HG03558 (cell line): Measurements from ENCODE around the gene SLF2.

Source experiments
- ATAC-seq: cut with Tn5 transposase; IDR thresholded peaks from one replicate; pipeline ENCODE4 v1.9.1; 2021; ENCODE audit warnings: moderate number of reproducible peaks; ENCODE audit not compliant: unreplicated experiment; ENCODE audit errors: extremely low read depth

SLF2 gene

DNA sequence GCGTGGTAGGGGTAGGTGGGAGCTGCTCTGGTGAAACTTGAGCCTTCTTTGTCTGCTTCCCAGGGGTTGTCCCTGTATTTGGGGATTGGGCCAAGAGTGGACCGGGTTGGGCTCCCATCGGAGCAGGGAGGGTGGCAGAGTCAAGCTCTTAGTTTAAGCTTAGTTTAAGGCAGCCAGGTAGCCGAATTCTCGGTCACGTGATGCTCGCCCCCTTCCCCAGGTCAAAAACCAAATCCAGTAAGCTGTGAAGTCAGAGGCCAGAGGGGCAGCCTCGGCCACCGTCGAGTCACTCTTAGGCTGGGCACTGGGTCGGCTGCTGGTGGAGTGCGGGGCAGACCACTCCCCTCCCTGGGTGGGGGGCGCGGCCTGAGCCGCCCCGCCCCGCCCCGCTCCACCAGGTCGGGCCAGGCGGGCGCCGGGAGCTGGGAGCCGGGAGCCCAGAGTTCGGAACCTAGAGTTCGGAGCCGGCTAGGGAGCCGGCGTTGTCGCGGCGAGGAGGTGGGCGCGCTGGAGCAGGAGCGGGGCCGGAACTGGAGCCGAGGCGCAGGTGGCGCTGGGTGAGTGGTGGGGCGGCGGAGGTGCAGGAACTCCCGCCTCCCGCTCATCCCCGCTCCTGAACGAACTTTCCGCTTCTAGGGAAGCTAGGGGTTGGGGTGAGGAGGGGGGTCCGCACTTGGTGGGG, 84.1 kb downstream of the SLF2 start:
- ATAC-seq = no peak

DNA sequence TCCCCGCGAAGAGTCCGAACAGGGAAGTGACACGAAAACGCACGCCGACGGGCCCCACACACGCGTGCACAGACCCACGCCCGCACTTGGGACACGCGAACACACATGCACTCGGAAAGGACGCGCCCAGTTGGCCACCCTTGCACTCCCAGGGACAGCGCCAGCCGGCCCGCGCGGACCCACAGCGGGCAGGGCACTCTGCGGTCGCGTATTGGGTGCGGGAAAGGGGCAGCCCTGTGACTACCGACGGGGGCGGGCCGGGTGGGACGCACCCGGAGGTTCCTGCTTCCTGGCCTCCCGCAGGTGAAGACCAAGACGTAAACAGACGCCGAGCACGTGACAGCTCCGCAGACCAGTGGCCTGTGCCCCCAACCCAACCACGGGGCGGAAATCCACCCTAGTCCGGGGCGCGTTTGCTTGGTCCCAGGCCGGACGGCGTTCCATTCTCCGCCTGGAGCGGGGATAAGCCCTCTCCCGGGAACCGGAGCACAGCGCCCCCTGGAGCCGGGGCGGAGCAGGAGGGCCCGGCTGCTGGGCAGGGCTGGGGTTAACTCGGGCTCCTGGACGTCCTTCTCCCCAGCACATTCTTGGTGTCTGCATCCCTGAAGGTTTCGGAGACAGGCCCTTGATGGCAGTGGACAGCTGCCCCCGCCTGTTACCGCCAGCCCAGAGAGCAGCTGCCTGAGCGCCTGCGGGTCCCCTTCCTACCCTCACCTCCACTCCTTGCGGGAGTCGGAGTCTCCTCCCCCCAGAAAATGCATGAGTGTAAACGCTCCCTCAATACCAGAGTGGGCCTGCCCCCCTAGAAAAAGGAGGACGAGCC, 84.8 kb downstream of the SLF2 start:
- no peak for ATAC-seq

DNA sequence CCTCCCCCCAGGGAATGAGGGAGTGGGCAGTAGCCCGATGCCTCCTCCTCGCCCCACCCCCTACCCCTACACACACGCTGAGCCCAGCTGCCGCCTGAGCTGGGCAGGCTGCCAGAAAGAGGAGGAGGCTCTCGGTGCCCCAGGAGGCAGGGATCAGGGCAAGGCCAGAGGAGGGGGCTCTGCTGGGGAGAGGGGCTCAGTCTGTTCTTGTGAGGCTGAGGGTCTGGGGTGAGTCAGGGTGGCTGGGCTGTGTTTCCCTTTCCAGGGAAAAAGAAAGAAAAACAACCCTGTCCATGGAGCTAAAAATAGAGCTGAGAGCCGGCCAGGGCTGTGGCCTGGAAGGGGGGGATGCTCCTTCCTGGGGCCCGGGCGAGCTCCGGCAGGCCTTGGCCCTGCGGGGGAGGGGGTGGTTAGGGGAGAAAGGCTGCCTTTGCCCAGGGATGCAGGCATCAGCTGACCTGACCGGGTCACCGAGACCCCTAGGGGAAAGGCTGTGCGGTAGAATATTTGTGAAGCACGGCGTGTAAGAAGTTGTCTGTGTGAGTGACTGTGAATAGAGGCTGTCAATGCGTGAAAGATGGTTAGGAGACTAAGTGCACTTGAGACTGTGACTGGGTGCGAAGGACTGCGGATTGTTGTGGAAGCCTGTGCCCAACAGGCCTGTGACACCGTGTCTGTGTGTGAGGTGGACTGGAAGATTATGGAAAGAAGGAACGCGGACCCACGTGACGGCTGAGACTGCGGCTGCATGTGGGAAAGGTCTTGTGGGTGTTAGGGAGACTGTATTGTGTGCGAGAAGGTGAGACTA, 85.6 kb downstream of the SLF2 start:
- no peak for ATAC-seq

DNA sequence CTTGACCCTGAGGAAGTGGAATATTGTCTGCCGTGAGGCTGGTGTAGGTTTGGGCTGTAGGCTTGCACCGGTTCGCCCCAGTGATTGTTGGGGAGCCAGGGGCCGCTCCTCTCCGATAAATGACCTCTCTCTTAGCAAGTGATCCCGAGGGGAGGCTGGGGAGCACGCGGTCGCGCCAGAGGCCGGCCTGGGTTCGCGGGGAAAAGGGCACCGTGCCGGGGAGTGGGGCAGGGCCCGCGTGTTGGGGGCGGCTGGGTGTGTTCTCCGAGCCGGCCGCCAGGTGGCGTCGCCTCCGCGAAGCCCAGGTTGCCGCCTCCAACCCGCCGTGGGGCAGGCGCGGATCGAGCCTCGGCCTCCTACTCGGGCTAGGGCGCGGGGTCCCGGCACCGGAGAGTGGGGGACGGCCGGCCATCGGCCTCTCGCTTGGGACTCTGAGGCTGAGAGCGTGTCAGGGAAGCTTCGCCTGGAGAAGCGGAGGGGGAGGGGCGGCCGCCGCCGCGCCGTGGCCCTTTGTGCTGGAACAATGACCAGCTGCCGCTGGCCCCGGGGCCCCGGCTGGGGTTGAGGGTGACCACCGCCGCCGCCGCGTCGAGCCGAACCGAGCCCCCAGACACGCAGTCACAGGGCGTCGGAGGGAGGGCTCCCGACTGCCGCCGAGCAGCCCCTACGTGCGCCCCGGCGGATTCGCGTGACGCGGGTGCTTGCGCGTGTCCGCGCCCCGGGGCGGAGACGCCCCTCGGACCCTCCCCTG, 86.4 kb downstream of the SLF2 start:
- no peak for ATAC-seq

DNA sequence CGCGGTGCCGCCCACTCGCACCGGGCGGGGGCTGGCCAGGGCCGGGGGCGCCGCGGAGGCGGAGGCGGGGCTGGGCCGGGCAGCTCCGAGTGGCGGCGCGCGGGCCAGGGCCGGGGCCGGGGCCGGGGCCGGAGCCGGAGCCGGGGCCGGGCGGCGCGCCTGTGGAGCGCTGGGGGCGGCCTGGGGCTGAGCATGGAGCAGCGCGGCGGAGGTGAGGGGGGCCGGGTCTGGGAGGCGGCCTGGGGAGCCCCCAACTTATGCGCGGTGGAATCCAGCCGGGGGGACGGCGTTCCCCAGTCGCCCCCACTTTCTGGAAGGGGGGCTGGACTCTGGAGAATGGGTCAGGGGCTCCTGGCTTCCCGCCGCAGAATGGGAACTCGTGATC, 87.0 kb downstream of the SLF2 start, which contains the start of gene LZTS2:
TSS of gene LZTS2 (plus strand) at position 67 of the 385 bp plus-strand sequence. CDS start 2,731 bp downstream, outside the sequence.
- no peak for ATAC-seq

DNA sequence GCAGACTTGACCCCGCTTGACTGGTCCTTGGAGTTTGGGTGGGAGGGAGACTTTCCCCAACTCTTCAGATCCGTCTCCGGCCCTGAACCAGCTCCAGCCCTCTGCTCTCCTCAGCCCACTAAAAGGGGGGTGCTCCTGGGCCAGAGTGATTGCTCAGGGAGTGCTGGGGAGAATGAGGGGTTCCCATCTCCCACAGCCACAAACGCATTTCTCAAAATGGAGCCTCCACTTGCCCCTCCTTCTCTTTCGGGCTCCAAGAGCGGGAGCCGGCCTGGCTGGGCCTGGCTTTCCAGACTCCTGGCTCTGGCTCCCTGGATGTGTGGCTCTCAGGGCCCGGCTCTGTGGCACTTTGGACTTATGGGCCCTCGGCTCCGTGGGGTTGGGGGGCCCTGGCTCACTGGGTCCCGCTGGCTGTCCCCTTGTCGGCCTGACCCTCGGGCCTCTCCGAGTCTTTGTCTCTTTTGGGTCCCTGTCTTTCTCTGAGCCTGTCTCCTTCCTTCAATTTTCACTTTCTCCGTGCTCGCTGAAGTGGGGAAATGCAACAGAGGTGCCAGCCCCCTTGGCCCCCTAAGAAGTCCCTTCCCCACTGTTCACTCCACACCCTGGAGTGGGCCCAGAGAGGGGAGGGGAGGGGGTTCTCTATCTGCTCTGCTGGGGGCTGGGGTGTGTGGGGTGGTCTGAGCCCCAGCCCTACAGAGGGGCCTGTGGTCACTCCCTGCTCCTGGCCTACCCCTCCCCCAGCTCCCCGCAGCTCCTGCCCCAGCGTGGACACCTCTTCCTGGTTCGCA, 87.6 kb downstream of the SLF2 start:
- no peak for ATAC-seq

DNA sequence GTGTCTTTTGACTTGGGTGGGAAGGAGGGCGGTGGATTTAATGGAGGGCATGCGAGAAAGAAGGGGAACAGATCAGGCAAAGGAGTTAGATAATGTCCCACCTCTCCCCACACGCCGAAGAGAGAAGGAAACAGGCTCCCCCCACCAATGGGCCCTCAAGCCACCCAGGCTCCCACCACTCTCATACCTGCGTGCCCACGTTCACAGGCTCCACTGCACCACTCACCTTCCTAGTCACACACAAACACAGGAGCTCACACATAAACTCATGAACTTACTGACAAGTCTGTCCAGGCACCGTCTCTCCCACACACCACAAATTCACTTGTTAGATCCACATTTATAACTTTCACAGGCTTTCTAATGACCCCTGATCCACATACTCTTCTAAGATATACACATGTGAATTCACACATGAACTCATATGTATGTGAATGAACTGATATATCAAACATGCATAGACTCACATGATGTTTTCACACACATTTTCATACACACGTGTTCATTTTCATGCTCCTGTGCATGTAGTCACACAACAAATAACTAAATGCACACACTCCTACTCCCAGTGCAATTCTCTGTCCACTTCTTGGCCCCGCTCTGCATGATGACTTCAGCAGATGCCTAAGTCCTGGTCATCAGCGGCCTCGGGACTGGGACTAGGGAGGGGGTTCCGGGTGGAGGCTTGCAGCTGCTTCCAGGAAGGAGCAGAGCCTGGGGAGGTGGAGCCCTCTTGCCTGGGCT, 88.3 kb downstream of the SLF2 start:
- ATAC-seq = no peak

DNA sequence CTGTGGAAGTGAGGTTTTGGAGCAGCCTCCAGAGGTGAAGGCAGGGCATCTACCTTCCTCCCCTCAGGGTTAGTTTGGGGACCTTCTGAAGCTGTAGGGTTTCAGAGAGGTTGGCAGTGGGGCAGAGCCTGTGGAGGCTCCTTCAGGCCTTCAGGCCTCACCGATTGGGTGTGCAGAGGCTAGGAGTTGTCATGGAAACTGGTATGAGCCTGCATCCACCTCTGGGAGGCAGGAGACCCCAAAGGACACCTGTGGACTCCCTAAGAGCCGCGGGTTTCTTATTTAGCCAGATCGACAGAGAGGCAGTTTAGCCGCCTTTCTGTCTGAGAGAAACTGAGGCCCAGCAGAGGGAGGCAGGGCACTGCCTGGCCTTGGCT, 88.9 kb downstream of the SLF2 start:
- no peak for ATAC-seq

DNA sequence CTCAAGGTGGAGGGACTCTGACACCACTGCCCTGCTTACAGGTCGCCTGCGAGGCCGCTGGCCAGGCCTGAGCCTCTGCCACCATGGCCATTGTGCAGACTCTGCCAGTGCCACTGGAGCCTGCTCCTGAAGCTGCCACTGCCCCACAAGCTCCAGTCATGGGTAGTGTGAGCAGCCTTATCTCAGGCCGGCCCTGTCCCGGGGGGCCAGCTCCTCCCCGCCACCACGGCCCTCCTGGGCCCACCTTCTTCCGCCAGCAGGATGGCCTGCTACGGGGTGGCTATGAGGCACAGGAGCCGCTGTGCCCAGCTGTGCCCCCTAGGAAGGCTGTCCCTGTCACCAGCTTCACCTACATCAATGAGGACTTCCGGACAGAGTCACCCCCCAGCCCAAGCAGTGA, 89.7 kb downstream of the SLF2 start:
- no peak for ATAC-seq

DNA sequence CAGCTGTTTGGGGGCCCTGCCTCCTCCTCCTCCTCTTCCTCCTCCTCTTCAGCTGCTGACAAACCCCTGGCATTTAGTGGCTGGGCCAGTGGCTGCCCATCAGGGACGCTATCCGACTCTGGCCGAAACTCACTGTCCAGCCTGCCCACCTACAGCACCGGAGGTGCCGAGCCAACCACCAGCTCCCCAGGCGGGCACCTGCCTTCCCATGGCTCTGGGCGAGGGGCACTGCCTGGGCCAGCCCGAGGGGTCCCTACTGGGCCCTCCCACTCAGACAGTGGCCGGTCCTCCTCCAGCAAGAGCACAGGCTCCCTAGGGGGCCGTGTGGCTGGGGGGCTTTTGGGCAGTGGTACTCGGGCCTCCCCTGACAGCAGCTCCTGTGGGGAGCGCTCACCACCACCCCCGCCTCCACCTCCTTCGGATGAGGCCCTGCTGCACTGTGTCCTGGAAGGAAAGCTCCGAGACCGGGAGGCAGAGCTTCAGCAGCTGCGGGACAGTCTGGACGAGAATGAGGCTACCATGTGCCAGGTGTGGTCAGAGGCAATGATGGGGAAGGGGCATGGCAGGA, 91.0 kb downstream of the SLF2 start:
- no peak for ATAC-seq

DNA sequence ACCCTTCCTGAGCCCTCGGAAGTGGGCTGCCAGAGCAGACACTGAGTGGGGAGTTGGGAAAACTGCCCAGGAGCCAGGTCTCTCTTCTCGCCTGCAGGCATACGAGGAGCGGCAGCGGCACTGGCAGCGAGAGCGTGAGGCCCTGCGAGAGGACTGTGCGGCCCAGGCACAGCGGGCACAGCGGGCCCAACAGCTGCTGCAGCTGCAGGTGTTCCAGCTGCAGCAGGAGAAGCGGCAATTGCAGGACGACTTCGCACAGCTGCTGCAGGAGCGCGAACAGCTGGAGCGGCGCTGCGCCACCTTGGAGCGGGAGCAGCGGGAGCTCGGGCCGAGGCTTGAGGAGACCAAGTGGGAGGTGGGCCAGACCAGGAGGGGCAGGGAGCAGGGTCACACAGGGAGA, 92.6 kb downstream of the SLF2 start:
- no peak for ATAC-seq

DNA sequence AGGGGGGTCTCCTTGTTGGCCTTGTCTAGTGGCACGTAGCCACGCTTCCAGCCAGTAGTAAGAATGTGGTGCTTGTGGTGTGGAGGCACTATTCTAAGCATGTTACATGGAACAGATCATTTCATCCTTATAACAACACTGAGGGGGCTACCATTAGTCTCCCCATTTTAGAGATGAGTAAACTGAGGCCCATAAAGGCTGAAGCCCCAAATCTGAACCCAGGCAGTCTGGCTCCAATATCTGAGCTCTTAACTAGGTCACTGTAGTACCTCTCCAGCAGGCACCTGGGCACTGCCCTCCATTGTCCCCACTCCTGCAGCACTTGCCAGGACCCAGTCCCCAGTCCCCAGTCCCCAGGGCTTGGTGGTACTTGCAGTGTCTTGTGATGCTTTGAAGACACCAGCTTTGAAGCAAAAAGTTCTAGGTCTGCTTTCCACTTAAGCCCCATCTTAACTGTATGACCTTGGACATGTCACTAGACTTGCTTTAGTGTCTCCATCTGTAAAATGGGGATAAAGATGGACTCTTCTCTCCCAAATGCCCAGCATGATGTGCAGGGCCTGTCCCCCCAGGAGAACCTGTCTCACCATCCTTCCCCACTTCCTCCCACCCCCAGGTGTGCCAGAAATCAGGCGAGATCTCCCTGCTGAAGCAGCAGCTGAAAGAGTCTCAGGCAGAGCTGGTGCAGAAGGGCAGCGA, 93.3 kb downstream of the SLF2 start:
- no peak for ATAC-seq

DNA sequence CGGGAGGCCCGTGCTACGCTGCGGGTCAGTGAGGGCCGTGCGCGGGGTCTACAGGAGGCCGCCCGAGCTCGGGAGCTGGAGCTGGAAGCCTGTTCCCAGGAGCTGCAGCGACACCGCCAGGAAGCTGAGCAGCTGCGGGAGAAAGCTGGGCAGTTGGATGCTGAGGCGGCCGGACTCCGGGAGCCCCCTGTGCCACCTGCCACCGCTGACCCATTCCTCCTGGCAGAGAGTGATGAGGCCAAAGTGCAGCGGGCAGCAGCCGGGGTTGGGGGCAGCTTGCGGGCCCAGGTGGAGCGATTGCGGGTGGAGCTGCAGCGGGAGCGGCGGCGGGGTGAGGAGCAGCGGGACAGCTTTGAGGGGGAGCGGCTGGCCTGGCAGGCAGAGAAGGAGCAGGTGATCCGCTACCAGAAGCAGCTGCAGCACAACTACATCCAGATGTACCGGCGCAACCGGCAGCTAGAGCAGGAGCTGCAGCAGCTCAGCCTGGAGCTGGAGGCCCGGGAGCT, 93.9 kb downstream of the SLF2 start:
- ATAC-seq = no peak

DNA sequence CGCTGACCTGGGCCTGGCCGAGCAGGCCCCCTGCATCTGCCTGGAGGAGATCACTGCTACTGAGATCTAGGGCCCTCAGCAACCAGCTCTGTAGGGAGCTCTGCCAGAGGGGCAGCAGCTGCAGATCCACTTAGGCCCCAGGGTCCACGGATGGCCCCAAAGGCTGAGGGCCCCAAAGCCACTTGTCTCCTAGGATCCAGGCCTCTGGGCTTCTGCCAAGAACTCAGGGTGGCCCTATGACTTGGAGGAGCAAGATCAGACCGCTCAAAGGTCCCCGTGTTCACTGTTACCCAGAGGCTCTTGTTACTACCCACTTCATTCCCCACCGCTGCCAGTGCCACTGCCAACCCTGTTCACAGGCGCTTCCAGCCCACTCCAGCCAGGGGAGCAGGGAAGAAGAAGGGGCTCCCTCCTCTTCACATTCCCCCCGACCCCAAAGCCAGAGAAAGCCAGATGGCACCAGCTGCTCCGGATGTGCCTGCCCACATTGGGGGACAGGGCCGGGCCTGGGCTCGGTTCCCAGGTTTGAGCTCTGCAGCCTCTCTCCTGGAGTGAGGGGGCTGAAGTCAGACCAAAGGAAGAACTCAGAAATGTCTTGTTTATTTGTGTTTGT, 94.4 kb downstream of the SLF2 start:
- no peak for ATAC-seq

DNA sequence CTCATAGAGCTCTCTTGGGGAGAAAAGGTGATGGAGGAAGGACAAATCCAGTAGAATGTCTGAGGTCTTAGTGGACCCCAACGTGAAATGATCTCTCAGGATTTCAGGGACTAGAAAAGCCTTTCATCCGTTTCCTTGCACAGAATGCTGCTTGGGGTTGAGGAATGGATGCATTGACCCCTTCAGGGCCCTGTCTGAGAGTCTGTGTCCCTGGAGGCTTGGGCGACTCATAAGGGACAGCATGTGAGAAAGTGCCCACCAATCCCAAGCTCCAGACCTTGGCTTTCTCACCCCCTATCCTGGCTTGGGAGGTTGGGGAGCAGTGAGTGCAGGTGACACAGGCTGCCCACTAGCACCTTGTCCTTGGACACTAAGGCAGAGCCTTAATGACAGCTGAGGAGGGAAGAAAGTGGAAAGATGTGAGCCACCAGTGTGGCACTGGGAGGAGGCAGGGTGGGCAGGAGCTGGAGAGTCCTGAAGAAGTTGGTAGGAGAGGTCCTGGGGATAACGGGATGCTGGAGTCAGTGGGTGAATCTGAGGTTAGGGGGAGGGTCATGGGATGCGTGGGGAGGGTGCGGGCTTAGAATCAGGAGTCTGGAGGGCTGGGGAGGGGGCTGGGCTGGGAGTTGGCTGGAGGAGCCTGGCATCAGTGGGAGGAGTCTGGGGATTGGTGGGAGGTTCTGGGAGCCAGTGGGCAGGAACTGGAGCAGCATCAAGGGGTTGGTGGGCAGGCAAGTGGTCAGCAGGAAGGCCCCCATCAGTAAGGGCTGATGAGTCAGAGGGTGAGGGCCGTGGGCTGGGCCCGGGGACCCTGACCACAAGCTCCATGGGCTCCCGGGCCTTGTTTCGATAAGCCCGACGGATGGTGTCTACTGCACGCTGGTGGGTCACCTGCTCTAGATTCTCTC, 95.4 kb downstream of the SLF2 start:
- no peak for ATAC-seq

DNA sequence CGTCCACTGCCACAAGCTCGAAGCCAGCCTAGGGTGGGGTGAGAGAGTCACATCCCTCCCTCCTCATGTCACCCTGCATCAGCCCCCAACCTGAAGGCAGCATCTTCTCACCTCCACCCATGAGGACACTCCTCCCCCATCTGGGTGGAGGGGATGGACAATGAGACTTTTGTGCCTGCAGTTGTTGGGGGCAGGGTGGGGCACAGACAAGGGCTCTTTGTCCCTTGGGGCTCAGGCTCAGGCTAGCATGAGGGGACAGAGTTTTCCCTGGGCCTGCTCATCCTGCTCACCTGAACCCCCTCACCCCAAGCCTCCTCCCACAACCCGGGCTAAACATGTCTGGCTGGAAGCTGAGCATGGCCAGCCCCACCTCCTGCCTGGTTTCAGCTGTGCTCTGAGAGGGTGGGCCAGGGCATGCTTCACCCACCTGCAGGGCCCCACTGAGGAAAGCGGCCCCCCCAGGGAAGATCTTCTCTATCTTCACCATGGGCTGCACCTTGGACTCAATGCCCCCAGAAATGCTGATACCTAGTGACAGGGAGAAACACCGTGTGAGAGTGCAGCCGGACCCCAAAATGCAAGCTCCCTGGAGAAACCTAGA, 96.2 kb downstream of the SLF2 start:
- ATAC-seq = no peak
